H1 (cell line): ENCODE data around the gene STIMATE. TPM values are rescaled to one million over a fixed set of nuclear protein-coding genes. Genes with fewer than 3 reads are reported as not detected.

Experiments used
- CTCF ChIA-PET: fragments of 300-600 bp; sonication (Branson Sonifier 250); formaldehyde crosslinking; loops from one replicate; lab custom pipeline; 2021; ENCODE audit not compliant: partially characterized antibody; lab: Charles Lee
- POLR2A ChIA-PET: fragments of 300-600 bp; sonication (Branson Sonifier 250); formaldehyde crosslinking; loops from one replicate; lab custom pipeline; 2021; ENCODE audit warnings: inconsistent platforms; ENCODE audit not compliant: partially characterized antibody; lab: Charles Lee
- DNase-seq, 2 experiments: peaks; one replicate each; pipeline versions ENCODE4 v3.0.0 to v3.0.0-alpha.2; 2010 to 2022; ENCODE audit warnings: low spot score in 2 of 2, low read depth in 1 of 2, mixed read lengths in 1 of 2
- FAIRE-seq: peaks from 2 replicates; lab custom pipeline; 2011; peaks lifted over from hg19 to GRCh38; lab: Jason Lieb, UNC
- H2AFZ ChIP-seq: 2 replicates; pipeline ENCODE4 v1.8.1; 2012; ENCODE audit warnings: low read length, inconsistent platforms
- H2AK5ac ChIP-seq: 2 replicates; pipeline ENCODE4 v1.6.1; 2013; ENCODE audit warnings: low read depth, low read length
- H2BK120ac ChIP-seq: replicated peaks from 2 replicates; pipeline ENCODE3; 2013; ENCODE audit warnings: low read depth, low read length, inconsistent platforms
- H2BK12ac ChIP-seq: 2 replicates; pipeline ENCODE4 v1.6.1; 2013; ENCODE audit warnings: low read depth, low read length
- H2BK15ac ChIP-seq: 2 replicates; pipeline ENCODE4 v1.6.1; 2013; ENCODE audit warnings: low read length
- H2BK20ac ChIP-seq: 2 replicates; pipeline ENCODE4 v1.6.1; 2013; ENCODE audit warnings: low read length
- H2BK5ac ChIP-seq: 2 replicates; pipeline ENCODE4 v1.6.1; 2013; ENCODE audit warnings: low read depth, low read length
- H3K14ac ChIP-seq: 2 replicates; pipeline ENCODE4 v1.6.1; 2013; ENCODE audit warnings: inconsistent platforms; ENCODE audit not compliant: insufficient read length
- H3K18ac ChIP-seq: 2 replicates; pipeline ENCODE4 v1.6.1; 2013; ENCODE audit warnings: low read length; ENCODE audit errors: extremely low read depth
- H3K23ac ChIP-seq: 2 replicates; pipeline ENCODE4 v1.6.1; 2013; ENCODE audit warnings: inconsistent platforms; ENCODE audit not compliant: insufficient read length
- H3K23me2 ChIP-seq: 2 replicates; pipeline ENCODE4 v1.6.1; 2013; ENCODE audit warnings: low read depth, low read length
- H3K27ac ChIP-seq: 2 replicates; pipeline ENCODE4 v1.6.1; 2011; ENCODE audit warnings: low read depth, low read length, inconsistent platforms
- H3K27me3 ChIP-seq, 4 experiments: replicated peaks in 1 of 4; 1 replicate in 1 of 4; 2 replicates in 3 of 4; pipeline versions ENCODE4 v1.6.1 to v1.8.1; 2011 to 2013; ENCODE audit warnings: low read length in 3 of 4, mild to moderate bottlenecking in 3 of 4, inconsistent platforms in 2 of 4, mixed read lengths in 2 of 4, moderate library complexity in 1 of 4; ENCODE audit not compliant: control insufficient read depth in 3 of 4, insufficient read depth in 3 of 4; ENCODE audit errors: extremely low read depth in 1 of 4
- H3K36me3 ChIP-seq, 4 experiments: 2 replicates each; pipeline versions ENCODE4 v1.6.1 to v1.8.1; 2011 to 2013; ENCODE audit warnings: mild to moderate bottlenecking in 4 of 4, low read length in 3 of 4, moderate library complexity in 2 of 4, control low read depth in 1 of 4, inconsistent platforms in 1 of 4; ENCODE audit not compliant: insufficient read depth in 4 of 4, control insufficient read depth in 2 of 4
- H3K4ac ChIP-seq: replicated peaks from 2 replicates; pipeline ENCODE3; 2013; ENCODE audit warnings: low read length, low read depth, mixed read lengths, inconsistent platforms; ENCODE audit not compliant: insufficient read length
- H3K4me1 ChIP-seq, 4 experiments: replicated peaks in 1 of 4; 1 replicate in 1 of 4; 2 replicates in 3 of 4; pipeline versions ENCODE4 v1.6.1 to v1.8.1; 2011 to 2013; ENCODE audit warnings: low read length in 3 of 4, inconsistent platforms in 2 of 4, mixed read lengths in 1 of 4; ENCODE audit not compliant: insufficient read depth in 4 of 4, control insufficient read depth in 3 of 4
- H3K4me2 ChIP-seq, 2 experiments: 2 replicates each; pipeline versions ENCODE4 v1.6.1 to v1.8.1; 2011 to 2013; ENCODE audit warnings: low read depth in 2 of 2, low read length in 2 of 2, control low read depth in 1 of 2, inconsistent platforms in 1 of 2, mild to moderate bottlenecking in 1 of 2; ENCODE audit not compliant: insufficient read depth in 1 of 2
- H3K4me3 ChIP-seq, 4 experiments: fragments of 200-600, 300-600 bp in 1 of 4; sonication (generic), shearing (Covaris generic), sonication (Bioruptor Twin) in 1 of 4; 2 replicates each; pipeline versions ENCODE4 v1.5.1 to v1.8.1; 2011 to 2016; ENCODE audit warnings: low read length in 4 of 4, low read depth in 3 of 4, control low read depth in 2 of 4, inconsistent platforms in 2 of 4, mild to moderate bottlenecking in 2 of 4, mixed read lengths in 1 of 4, moderate library complexity in 1 of 4; ENCODE audit not compliant: insufficient read depth in 2 of 4; ENCODE audit errors: extremely low read depth in 1 of 4
- H3K56ac ChIP-seq: replicated peaks from 2 replicates; pipeline ENCODE3; 2013; ENCODE audit warnings: low read depth, mild to moderate bottlenecking, mixed read lengths, low read length, inconsistent platforms; ENCODE audit not compliant: insufficient read length
- H3K79me1 ChIP-seq: 2 replicates; pipeline ENCODE4 v1.6.1; 2013; ENCODE audit warnings: low read depth, low read length, control low read depth
- H3K79me2 ChIP-seq, 2 experiments: 2 replicates each; pipeline versions ENCODE4 v1.6.1 to v1.8.1; 2012 to 2013; ENCODE audit warnings: low read length in 2 of 2, mild to moderate bottlenecking in 2 of 2, inconsistent platforms in 1 of 2; ENCODE audit not compliant: insufficient read depth in 2 of 2, control insufficient read depth in 1 of 2
- H3K9ac ChIP-seq, 4 experiments: replicated peaks in 1 of 4; 1 replicate in 1 of 4; 2 replicates in 3 of 4; pipeline versions ENCODE4 v1.6.1 to v1.8.1; 2011 to 2013; ENCODE audit warnings: low read depth in 3 of 4, low read length in 3 of 4, control low read depth in 2 of 4, mild to moderate bottlenecking in 2 of 4, moderate library complexity in 2 of 4, inconsistent platforms in 1 of 4; ENCODE audit errors: extremely low read depth in 1 of 4
- H3K9me3 ChIP-seq, 2 experiments: 2 replicates each; pipeline versions ENCODE4 v1.6.1 to v1.8.1; 2012 to 2013; ENCODE audit warnings: mild to moderate bottlenecking in 2 of 2, moderate library complexity in 2 of 2, control low read depth in 1 of 2, inconsistent platforms in 1 of 2, low read depth in 1 of 2, low read length in 1 of 2, mixed read lengths in 1 of 2; ENCODE audit not compliant: insufficient read depth in 2 of 2
- H4K20me1 ChIP-seq, 2 experiments: replicated peaks in 1 of 2; 2 replicates each; pipeline versions ENCODE3 to v1.8.1; 2011 to 2013; ENCODE audit warnings: inconsistent platforms in 2 of 2, low read length in 2 of 2, mild to moderate bottlenecking in 1 of 2; ENCODE audit not compliant: insufficient read depth in 2 of 2, control insufficient read depth in 1 of 2
- H4K5ac ChIP-seq: 2 replicates; pipeline ENCODE4 v1.6.1; 2013; ENCODE audit warnings: low read length, low read depth, mixed read lengths, inconsistent platforms; ENCODE audit not compliant: insufficient read length
- H4K8ac ChIP-seq: 2 replicates; pipeline ENCODE4 v1.8.0; 2013; ENCODE audit warnings: mild to moderate bottlenecking, moderate library complexity, low read length, inconsistent platforms; ENCODE audit not compliant: insufficient read depth; ENCODE audit errors: extremely low read depth
- H4K91ac ChIP-seq: replicated peaks from 2 replicates; pipeline ENCODE3; 2013; ENCODE audit warnings: low read length, mixed read lengths, inconsistent platforms; ENCODE audit not compliant: insufficient read length
- KDM4A ChIP-seq: IDR thresholded peaks from one replicate; pipeline ENCODE4 v1.7.1; 2012; ENCODE audit warnings: low read depth, mild to moderate bottlenecking, moderate library complexity, low read length, inconsistent platforms; ENCODE audit not compliant: severe bottlenecking
- WGBS, 2 experiments: shearing (Covaris generic) in 1 of 2; methylation state at CpG; one replicate each; pipeline versions ENCODE4 v1.1.6 to v1.1.7; 2013 to 2015; ENCODE audit warnings: low lambda C conversion rate in 2 of 2, mixed read lengths in 2 of 2, inconsistent platforms in 1 of 2, low coverage in 1 of 2, missing lambda C conversion rate in 1 of 2; ENCODE audit not compliant: insufficient replicate concordance in 2 of 2, insufficient coverage in 1 of 2, insufficient read length in 1 of 2; ENCODE audit errors: extremely low coverage in 1 of 2, missing lambda C conversion rate in 1 of 2; 5-methylcytosine and 5-hydroxymethylcytosine counted together
- polyA plus RNA-seq, 7 experiments: library from polyadenylated mRNA; depleted of rRNA in 3 of 7; stranded (reverse) in 5 of 7; unstranded in 2 of 7; fragments of >200 nt in 5 of 7; fragments of 200-250 nt in 2 of 7; gene quantifications; 1 replicate in 5 of 7; 2 replicates in 1 of 7; 4 replicates in 1 of 7; pipeline versions ENCODE4 v1.2.1 to v1.2.3, GENCODE V29; 2011 to 2013; ENCODE audit warnings: missing spikeins in 2 of 7, mixed read lengths in 2 of 7
- total RNA-seq: library from RNA; stranded (reverse); fragmentation: NEBNext Ultra II Directional; extraction: Animal tissue kit (Norgen Biotek cat#: 25700); gene quantifications from 2 replicates; pipeline ENCODE4 v1.2.1, GENCODE V29; 2021

STIMATE gene
- total and polyA plus RNA-seq, 2 of the 8 experiments (the other 6 are each of a cell fraction or from before 2014, with no cell fraction given) = 17.5 to 22.1 TPM

DNA sequence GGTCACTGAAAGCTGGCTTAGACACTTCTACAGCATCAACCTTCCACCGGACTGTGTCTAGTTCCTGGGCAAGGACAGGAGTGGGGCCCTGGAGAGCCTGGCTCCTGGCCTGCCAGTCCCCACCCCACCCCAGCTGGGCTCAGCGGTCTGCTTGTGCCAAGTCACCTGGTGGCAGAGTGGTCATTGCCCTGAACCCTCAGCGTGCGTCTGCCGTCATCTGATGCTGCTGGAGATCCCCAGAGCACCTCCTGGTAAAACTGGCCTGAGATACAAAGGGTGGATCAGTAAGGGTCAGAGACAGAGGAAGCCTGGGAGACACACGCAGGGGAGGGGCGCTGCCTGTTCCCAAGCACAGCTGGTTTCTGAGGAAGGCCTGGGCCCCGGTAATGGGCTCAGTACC lies 83.5 kb downstream of the STIMATE start:
- FAIRE-seq (no peak), DNase-seq (no peak)
- Histone ChIP-seq H4K91ac (no peak overlapping the region), H3K4me3 (no peak overlapping the region), H3K23ac (no peak overlapping the region), H3K27me3 (no peaks in the 10 kb centered on the region; a peak in 1 of 7 replicates), H2BK20ac (no peak overlapping the region), H3K4ac (no peak overlapping the region), H2AK5ac (no peak overlapping the region), H4K5ac (no peak overlapping the region), H2BK12ac (no peak overlapping the region), H2BK120ac (no peak overlapping the region), H3K23me2 (peaks cover 5% of the 10 kb centered on the region; the same call in 1 of the 2 replicates), H3K18ac (no peak overlapping the region), H3K36me3 (no peaks in the 10 kb centered on the region), H3K9me3 (no peaks in the 10 kb centered on the region), H3K4me2 (no peak overlapping the region), H4K20me1 (no peaks in the 10 kb centered on the region), H3K4me1 (no peaks in the 10 kb centered on the region; a peak in 1 of 7 replicates), H3K79me1 (no peaks in the 10 kb centered on the region), H4K8ac (no peak overlapping the region), H2AFZ (no peak overlapping the region), H2BK15ac (no peak overlapping the region), H3K14ac (no peak overlapping the region), H3K79me2 (no peaks in the 10 kb centered on the region), H3K56ac (no peak overlapping the region), H2BK5ac (no peak overlapping the region), H3K9ac (no peak overlapping the region), H3K27ac (no peak overlapping the region)
- ChIA-PET CTCF (interaction anchor here (1.1 to 7.5 kb wide), 4 partner anchors 13 to 36 kb away, joined by 3 to 86 read pairs (median 26); no protein-coding TSS in a partner anchor), POLR2A (no interaction called here)
- WGBS, 2 experiments = 94% methylated on average over 7 of the region's 8 CpGs; no CpG with 5 or more reads in 1 of the 2 experiments
- TF ChIP-seq KDM4A = no peak
